HepG2 (cell line): Measurements from ENCODE around the gene PLXNA4.

Experiments
- ISX ChIP-seq: sonication (generic); formaldehyde crosslinking; conservative IDR thresholded peaks from 2 replicates; pipeline ENCODE4 v1.5.0; 2020; ENCODE audit warnings: missing genetic modification reagents
- JUND ChIP-seq: sonication (generic); formaldehyde crosslinking; IDR thresholded peaks from 2 replicates; pipeline ENCODE4 v1.8.0; 2022; ENCODE audit warnings: mild to moderate bottlenecking, missing genetic modification reagents
- RAD51 ChIP-seq: fragments of 450-650 bp; IDR thresholded peaks from 2 replicates; pipeline ENCODE4 v1.6.1; 2016; ENCODE audit warnings: borderline replicate concordance
- ZNF224 ChIP-seq: sonication (generic); formaldehyde crosslinking; IDR thresholded peaks from 2 replicates; pipeline ENCODE4 v1.5.0; 2020; ENCODE audit warnings: mild to moderate bottlenecking, missing genetic modification reagents
- TF ChIP-seq, protein P1 (sequence below): sonication (generic); formaldehyde crosslinking; IDR thresholded peaks from 2 replicates; pipeline ENCODE4 v1.5.1; 2020; ENCODE audit warnings: missing genetic modification reagents, mild to moderate bottlenecking, borderline replicate concordance
- TF ChIP-seq, protein P2 (sequence below): sonication (generic); formaldehyde crosslinking; IDR thresholded peaks from 2 replicates; pipeline ENCODE4 v1.4.0; 2020; ENCODE audit warnings: missing genetic modification reagents
- TF ChIP-seq, protein P3 (sequence below): sonication (generic); formaldehyde crosslinking; IDR thresholded peaks from 2 replicates; pipeline ENCODE4 v1.5.0; 2020; ENCODE audit warnings: mild to moderate bottlenecking, missing genetic modification reagents

DNA sequence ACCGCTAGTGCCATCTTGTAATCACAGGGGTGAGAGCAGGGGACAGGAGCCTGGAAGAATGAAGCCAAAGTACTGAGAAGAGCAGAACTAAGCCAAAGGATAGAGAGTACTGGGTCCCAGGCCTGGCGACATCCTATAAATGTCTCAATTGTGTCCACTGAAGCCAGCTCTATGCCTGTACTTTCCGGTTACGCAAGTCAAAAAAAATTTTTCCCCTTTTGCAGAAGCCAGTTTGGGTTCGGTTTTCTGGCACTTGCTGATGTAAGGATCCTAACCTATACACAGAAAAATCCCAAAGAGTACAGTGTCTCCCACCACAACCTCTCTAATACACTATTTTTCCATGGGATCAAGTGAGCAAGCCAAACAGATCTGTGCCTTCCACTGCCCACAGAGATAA is 61.1 kb downstream of the PLXNA4 start:
- TF ChIP-seq ZNF224 (no peak), RAD51 (no peak), JUND (CRISPR knock-in tag) (no peak), ISX (CRISPR knock-in tag) (no peak)
- TF ChIP-seq, protein P1, sequence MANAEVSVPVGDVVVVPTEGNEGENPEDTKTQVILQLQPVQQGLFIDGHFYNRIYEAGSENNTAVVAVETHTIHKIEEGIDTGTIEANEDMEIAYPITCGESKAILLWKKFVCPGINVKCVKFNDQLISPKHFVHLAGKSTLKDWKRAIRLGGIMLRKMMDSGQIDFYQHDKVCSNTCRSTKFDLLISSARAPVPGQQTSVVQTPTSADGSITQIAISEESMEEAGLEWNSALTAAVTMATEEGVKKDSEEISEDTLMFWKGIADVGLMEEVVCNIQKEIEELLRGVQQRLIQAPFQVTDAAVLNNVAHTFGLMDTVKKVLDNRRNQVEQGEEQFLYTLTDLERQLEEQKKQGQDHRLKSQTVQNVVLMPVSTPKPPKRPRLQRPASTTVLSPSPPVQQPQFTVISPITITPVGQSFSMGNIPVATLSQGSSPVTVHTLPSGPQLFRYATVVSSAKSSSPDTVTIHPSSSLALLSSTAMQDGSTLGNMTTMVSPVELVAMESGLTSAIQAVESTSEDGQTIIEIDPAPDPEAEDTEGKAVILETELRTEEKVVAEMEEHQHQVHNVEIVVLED = no peak
- TF ChIP-seq, protein P2, sequence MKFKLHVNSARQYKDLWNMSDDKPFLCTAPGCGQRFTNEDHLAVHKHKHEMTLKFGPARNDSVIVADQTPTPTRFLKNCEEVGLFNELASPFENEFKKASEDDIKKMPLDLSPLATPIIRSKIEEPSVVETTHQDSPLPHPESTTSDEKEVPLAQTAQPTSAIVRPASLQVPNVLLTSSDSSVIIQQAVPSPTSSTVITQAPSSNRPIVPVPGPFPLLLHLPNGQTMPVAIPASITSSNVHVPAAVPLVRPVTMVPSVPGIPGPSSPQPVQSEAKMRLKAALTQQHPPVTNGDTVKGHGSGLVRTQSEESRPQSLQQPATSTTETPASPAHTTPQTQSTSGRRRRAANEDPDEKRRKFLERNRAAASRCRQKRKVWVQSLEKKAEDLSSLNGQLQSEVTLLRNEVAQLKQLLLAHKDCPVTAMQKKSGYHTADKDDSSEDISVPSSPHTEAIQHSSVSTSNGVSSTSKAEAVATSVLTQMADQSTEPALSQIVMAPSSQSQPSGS = no peak
- TF ChIP-seq, protein P3, sequence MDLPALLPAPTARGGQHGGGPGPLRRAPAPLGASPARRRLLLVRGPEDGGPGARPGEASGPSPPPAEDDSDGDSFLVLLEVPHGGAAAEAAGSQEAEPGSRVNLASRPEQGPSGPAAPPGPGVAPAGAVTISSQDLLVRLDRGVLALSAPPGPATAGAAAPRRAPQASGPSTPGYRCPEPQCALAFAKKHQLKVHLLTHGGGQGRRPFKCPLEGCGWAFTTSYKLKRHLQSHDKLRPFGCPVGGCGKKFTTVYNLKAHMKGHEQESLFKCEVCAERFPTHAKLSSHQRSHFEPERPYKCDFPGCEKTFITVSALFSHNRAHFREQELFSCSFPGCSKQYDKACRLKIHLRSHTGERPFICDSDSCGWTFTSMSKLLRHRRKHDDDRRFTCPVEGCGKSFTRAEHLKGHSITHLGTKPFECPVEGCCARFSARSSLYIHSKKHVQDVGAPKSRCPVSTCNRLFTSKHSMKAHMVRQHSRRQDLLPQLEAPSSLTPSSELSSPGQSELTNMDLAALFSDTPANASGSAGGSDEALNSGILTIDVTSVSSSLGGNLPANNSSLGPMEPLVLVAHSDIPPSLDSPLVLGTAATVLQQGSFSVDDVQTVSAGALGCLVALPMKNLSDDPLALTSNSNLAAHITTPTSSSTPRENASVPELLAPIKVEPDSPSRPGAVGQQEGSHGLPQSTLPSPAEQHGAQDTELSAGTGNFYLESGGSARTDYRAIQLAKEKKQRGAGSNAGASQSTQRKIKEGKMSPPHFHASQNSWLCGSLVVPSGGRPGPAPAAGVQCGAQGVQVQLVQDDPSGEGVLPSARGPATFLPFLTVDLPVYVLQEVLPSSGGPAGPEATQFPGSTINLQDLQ (CRISPR knock-in tag) = no peak
